ENCODE measurements around the gene FERMT1. TPM values are rescaled to one million over a fixed set of nuclear protein-coding genes. Genes with fewer than 3 reads are reported as not detected.

Gene FERMT1
- total and polyA plus RNA-seq, 2 of the 4 experiments (the other 2 are of a cell fraction), result 1.8 to 2.3 TPM

GRCh38 chr20:6099819-6100218 is 23.0 kb downstream of the FERMT1 start:
- Histone ChIP-seq H3K27ac (ENCODE audit: insufficient read depth, low read length) (no peak overlapping the region), H3K4me2 (ENCODE audit: low read depth, low read length) (no peak overlapping the region), H3K27me3 (ENCODE audit: control insufficient read depth, insufficient read depth, low read length) (no peaks in the 10 kb centered on the region), H2AK9ac (replicated peaks; ENCODE audit: low read depth, low read length, poor library complexity) (no peak overlapping the region), H2BK5ac (ENCODE audit: low read depth, low read length, poor library complexity, severe bottlenecking) (no peak overlapping the region), H4K5ac (ENCODE audit: low read depth, low read length) (no peak overlapping the region), H2BK20ac (ENCODE audit: low read depth, low read length) (no peak overlapping the region), H2AFZ (replicated peaks; ENCODE audit: low read length, poor library complexity) (no peak overlapping the region), H2AK5ac (ENCODE audit: low read depth, low read length) (no peak overlapping the region), H3K14ac (replicated peaks; ENCODE audit: low read depth, low read length) (no peak overlapping the region), H3K18ac (ENCODE audit: low read depth, low read length) (no peak overlapping the region), H3K4ac (ENCODE audit: low read depth, low read length) (no peak overlapping the region), H3K56ac (ENCODE audit: extremely low read depth, insufficient read depth, low read length) (no peak overlapping the region), H3K9me1 (ENCODE audit: insufficient read depth, low read length) (no peaks in the 10 kb centered on the region), H2BK120ac (ENCODE audit: low read depth, low read length) (no peak overlapping the region), H3K23ac (ENCODE audit: low read depth, low read length) (no peak overlapping the region), H3K9me3 (ENCODE audit: control insufficient read depth, insufficient read depth, low read length) (no peaks in the 10 kb centered on the region), H3K9ac (ENCODE audit: low read depth, low read length) (no peak overlapping the region), H4K20me1 (ENCODE audit: insufficient read depth, low read length) (no peaks in the 10 kb centered on the region), H3K36me3 (ENCODE audit: control insufficient read depth, insufficient read depth, low read length) (no peaks in the 10 kb centered on the region), H2BK15ac (ENCODE audit: low read depth, low read length) (no peak overlapping the region), H3K79me1 (ENCODE audit: low read depth in 1 of 2, low read length in 2 of 2) (no peaks in the 10 kb centered on the region), H3K4me3 (ENCODE audit: insufficient read depth, low read depth, low read length) (no peak overlapping the region), H4K91ac (ENCODE audit: insufficient read depth, low read depth, low read length) (no peak overlapping the region), H4K8ac (ENCODE audit: low read depth in 2 of 2, low read length in 2 of 2) (no peak overlapping the region), H3K4me1 (ENCODE audit: control insufficient read depth, insufficient read depth, low read length) (no peaks in the 10 kb centered on the region)
- intact Hi-C loops (cut with micrococcal nuclease) (no loop called here), in situ Hi-C loops (cut with MboI; ENCODE audit: low sequenced_read_pairs) (no loop called here), dilution Hi-C loops (cut with HindIII; ENCODE audit: low sequenced_read_pairs, unreplicated experiment) (no loop called here)
- BruUV-seq (replicated peaks), result no TSS peak
- CTCF ChIA-PET, result no interaction called here
- POLR2A ChIA-PET (ENCODE audit: unreplicated experiment), result no interaction called here
- TF ChIP-seq USF2 (IDR thresholded peaks at IDR 0.05; ENCODE audit: low read depth, low read length) (no peak), CTCF (conservative IDR thresholded peaks at IDR 0.05; ENCODE audit: low read depth, low read length) (no peak), MAFK (IDR thresholded peaks at IDR 0.05; ENCODE audit: low read depth, low read length) (no peak), RAD21 (IDR thresholded peaks at IDR 0.05; ENCODE audit: low read length) (no peak), POLR2A (IDR thresholded peaks at IDR 0.05; ENCODE audit: low read depth, low read length) (no peak), NFE2L2 (IDR thresholded peaks at IDR 0.05; ENCODE audit: low read depth, low read length) (no peak), ELK1 (IDR thresholded peaks at IDR 0.05; ENCODE audit: borderline replicate concordance, low read depth, low read length) (no peak), MAZ (IDR thresholded peaks at IDR 0.05; ENCODE audit: borderline replicate concordance, low read depth, low read length) (no peak), CHD1 (IDR thresholded peaks at IDR 0.05; ENCODE audit: low read depth, low read length) (no peak), RFX5 (IDR thresholded peaks at IDR 0.05; ENCODE audit: low read depth, low read length) (no peak), RCOR1 (IDR thresholded peaks at IDR 0.05; ENCODE audit: insufficient replicate concordance, low read length) (no peak), BHLHE40 (IDR thresholded peaks at IDR 0.05; ENCODE audit: low read depth, low read length) (no peak), CEBPB (IDR thresholded peaks at IDR 0.05; ENCODE audit: low read depth, low read length) (no peak)
- ATAC-seq (ENCODE audit: low read depth) (no peak), DNase-seq (no peak)
